ENCODE measurements around the gene OR10P1. TPM values are rescaled to one million over a fixed set of nuclear protein-coding genes. Genes with fewer than 3 reads are reported as not detected.

OR10P1 gene
- total and polyA plus RNA-seq, 2 donors from 2014 or later: not detected

- Histone ChIP-seq H3K27me3 (ENCODE audit: control insufficient read depth, insufficient read depth, low read length) (no peaks in the 10 kb centered on the region), H3K36me3 (ENCODE audit: control insufficient read depth in 2 of 3, insufficient read depth in 3 of 3, low read length in 3 of 3) (no peaks in the 10 kb centered on the region), H3K9me3 (ENCODE audit: control insufficient read depth in 2 of 3, insufficient read depth in 1 of 3, low read length in 3 of 3) (no peaks in the 10 kb centered on the region), H3K4me3 (ENCODE audit: low read length in 3 of 3) (no peak overlapping the region), H3K9ac (ENCODE audit: low read length in 3 of 3) (no peak overlapping the region), H3K27ac (ENCODE audit: low read depth in 2 of 2, low read length in 2 of 2) (no peak overlapping the region), H3K4me1 (ENCODE audit: control insufficient read depth in 2 of 3, insufficient read depth in 2 of 3, low read depth in 1 of 3, low read length in 3 of 3) (peaks cover 0 to 5% (median 3%) of the 10 kb centered on the region in 3 donors)
- intact Hi-C loops (cut with DNase I): no loop called here
- DNase-seq (peak in 1 of 5 donors; percentile 66), FAIRE-seq (no peak)
- TF ChIP-seq CTCF (IDR thresholded peaks at IDR 0.05; ENCODE audit: borderline replicate concordance, extremely low read depth, insufficient read depth): peak; percentile 34
Observed at GRCh38 chr12:55659486-55660385, 23.0 kb downstream of the OR10P1 start.

GRCh38 chr12:55663391-55663790 lies 26.7 kb downstream of the OR10P1 start:
- no peaks in the 10 kb centered on the region for H3K36me3 ChIP-seq (ENCODE audit: control insufficient read depth in 2 of 3, insufficient read depth in 3 of 3, low read length in 3 of 3)
- FAIRE-seq (no peak), DNase-seq (no peak)
- no peak overlapping the region for H3K27ac ChIP-seq (ENCODE audit: low read depth in 2 of 2, low read length in 2 of 2)
- H3K4me3 ChIP-seq (ENCODE audit: low read length in 3 of 3): no peak overlapping the region
- no peaks in the 10 kb centered on the region for H3K27me3 ChIP-seq (ENCODE audit: control insufficient read depth, insufficient read depth, low read length)
- no peaks in the 10 kb centered on the region for H3K9me3 ChIP-seq (ENCODE audit: control insufficient read depth in 2 of 3, insufficient read depth in 1 of 3, low read length in 3 of 3)
- H3K9ac ChIP-seq (ENCODE audit: low read length in 3 of 3): no peak overlapping the region
- intact Hi-C loops (cut with DNase I): no loop called here
- TF ChIP-seq CTCF (IDR thresholded peaks at IDR 0.05; ENCODE audit: borderline replicate concordance, extremely low read depth, insufficient read depth): no peak
- no peaks in the 10 kb centered on the region for H3K4me1 ChIP-seq (ENCODE audit: control insufficient read depth in 2 of 3, insufficient read depth in 2 of 3, low read depth in 1 of 3, low read length in 3 of 3)

- DNase-seq: no peak
- H3K9ac ChIP-seq (ENCODE audit: low read length in 3 of 3): no peak overlapping the region
- intact Hi-C loops (cut with DNase I): no loop called here
- TF ChIP-seq CTCF (IDR thresholded peaks at IDR 0.05; ENCODE audit: borderline replicate concordance, extremely low read depth, insufficient read depth): no peak
- no peak overlapping the region for H3K27ac ChIP-seq (ENCODE audit: low read depth in 2 of 2, low read length in 2 of 2)
- H3K36me3 ChIP-seq (ENCODE audit: control insufficient read depth in 2 of 3, insufficient read depth in 3 of 3, low read length in 3 of 3): no peaks in the 10 kb centered on the region
- no peaks in the 10 kb centered on the region for H3K27me3 ChIP-seq (ENCODE audit: control insufficient read depth, insufficient read depth, low read length)
- H3K9me3 ChIP-seq (ENCODE audit: control insufficient read depth in 2 of 3, insufficient read depth in 1 of 3, low read length in 3 of 3): no peaks in the 10 kb centered on the region
- no peaks in the 10 kb centered on the region for H3K4me1 ChIP-seq (ENCODE audit: control insufficient read depth in 2 of 3, insufficient read depth in 2 of 3, low read depth in 1 of 3, low read length in 3 of 3)
- no peak for FAIRE-seq
- no peak overlapping the region for H3K4me3 ChIP-seq (ENCODE audit: low read length in 3 of 3)
Observed at GRCh38 chr12:55664826-55665225, 28.1 kb downstream of the OR10P1 start.

Measured in kidney (tissue), 14 donors.